ENCODE results near the gene PSMC1.

Gene PSMC1

GRCh38 chr14:90303473-90303872 lies 47.1 kb downstream of the PSMC1 start:
- H3K4me3 Mint-ChIP-seq: no peak overlapping the region
- no peak overlapping the region for H3K27ac Mint-ChIP-seq
- H3K36me3 Mint-ChIP-seq (ENCODE audit: low read depth): peaks cover 20% of the 10 kb centered on the region
- no peaks in the 10 kb centered on the region for H3K27me3 Mint-ChIP-seq (ENCODE audit: low read depth)
- H3K9me3 Mint-ChIP-seq: peaks cover 3% of the 10 kb centered on the region
- H3K4me1 Mint-ChIP-seq (ENCODE audit: low read depth): peaks cover 12% of the 10 kb centered on the region

GRCh38 chr14:90304502-90304901 lies 48.1 kb downstream of the PSMC1 start:
- Mint-ChIP-seq H3K4me3 (no peak overlapping the region), H3K4me1 (ENCODE audit: low read depth) (peaks cover 12% of the 10 kb centered on the region), H3K27ac (no peak overlapping the region), H3K36me3 (ENCODE audit: low read depth) (peaks cover 24% of the 10 kb centered on the region), H3K9me3 (peaks cover 3% of the 10 kb centered on the region), H3K27me3 (ENCODE audit: low read depth) (no peaks in the 10 kb centered on the region)

GRCh38 chr14:90305176-90305601 lies 48.8 kb downstream of the PSMC1 start:
- H3K4me1 Mint-ChIP-seq (ENCODE audit: low read depth): peaks cover 12% of the 10 kb centered on the region
- no peak overlapping the region for H3K27ac Mint-ChIP-seq
- H3K36me3 Mint-ChIP-seq (ENCODE audit: low read depth): peaks cover 27% of the 10 kb centered on the region
- no peaks in the 10 kb centered on the region for H3K27me3 Mint-ChIP-seq (ENCODE audit: low read depth)
- no peak overlapping the region for H3K4me3 Mint-ChIP-seq
- H3K9me3 Mint-ChIP-seq: peaks cover 3% of the 10 kb centered on the region

- Mint-ChIP-seq H3K27ac (no peak overlapping the region), H3K4me1 (ENCODE audit: low read depth) (peaks cover 4% of the 10 kb centered on the region), H3K4me3 (no peak overlapping the region), H3K36me3 (ENCODE audit: low read depth) (peaks cover 22% of the 10 kb centered on the region), H3K27me3 (ENCODE audit: low read depth) (no peaks in the 10 kb centered on the region), H3K9me3 (no peaks in the 10 kb centered on the region)
Measured at GRCh38 chr14:90308561-90308960, 52.2 kb downstream of the PSMC1 start.

GRCh38 chr14:90317286-90317685 lies 60.9 kb downstream of the PSMC1 start:
- Mint-ChIP-seq H3K27me3 (ENCODE audit: low read depth) (no peaks in the 10 kb centered on the region), H3K27ac (no peak overlapping the region)

GRCh38 chr14:90318016-90318415 lies 61.7 kb downstream of the PSMC1 start:
- Mint-ChIP-seq H3K36me3 (ENCODE audit: low read depth) (peaks cover 25% of the 10 kb centered on the region), H3K9me3 (peaks cover 6% of the 10 kb centered on the region), H3K4me1 (ENCODE audit: low read depth) (peaks cover 7% of the 10 kb centered on the region), H3K27me3 (ENCODE audit: low read depth) (no peaks in the 10 kb centered on the region), H3K4me3 (no peak overlapping the region), H3K27ac (no peak overlapping the region)

More at GRCh38 chr14:90317286-90317685, 60.9 kb downstream of the PSMC1 start:
- H3K9me3 Mint-ChIP-seq: peaks cover 6% of the 10 kb centered on the region
- no peak overlapping the region for H3K4me3 Mint-ChIP-seq
- peaks cover 25% of the 10 kb centered on the region for H3K36me3 Mint-ChIP-seq (ENCODE audit: low read depth)
- peaks cover 7% of the 10 kb centered on the region for H3K4me1 Mint-ChIP-seq (ENCODE audit: low read depth)

GRCh38 chr14:90319173-90319572 lies 62.8 kb downstream of the PSMC1 start:
- no peak overlapping the region for H3K27ac Mint-ChIP-seq
- no peak overlapping the region for H3K4me3 Mint-ChIP-seq
- H3K9me3 Mint-ChIP-seq: peaks cover 6% of the 10 kb centered on the region
- H3K27me3 Mint-ChIP-seq (ENCODE audit: low read depth): no peaks in the 10 kb centered on the region
- H3K4me1 Mint-ChIP-seq (ENCODE audit: low read depth): peaks cover 10% of the 10 kb centered on the region
- peaks cover 21% of the 10 kb centered on the region for H3K36me3 Mint-ChIP-seq (ENCODE audit: low read depth)

GRCh38 chr14:90319634-90320541 lies 63.5 kb downstream of the PSMC1 start:
- H3K4me3 Mint-ChIP-seq: no peak overlapping the region
- peaks cover 6% of the 10 kb centered on the region for H3K9me3 Mint-ChIP-seq
- H3K27ac Mint-ChIP-seq: no peak overlapping the region
- peaks cover 10% of the 10 kb centered on the region for H3K4me1 Mint-ChIP-seq (ENCODE audit: low read depth)
- no peaks in the 10 kb centered on the region for H3K27me3 Mint-ChIP-seq (ENCODE audit: low read depth)
- peaks cover 24% of the 10 kb centered on the region for H3K36me3 Mint-ChIP-seq (ENCODE audit: low read depth)

- H3K4me1 Mint-ChIP-seq (ENCODE audit: low read depth): peaks cover 10% of the 10 kb centered on the region
- H3K4me3 Mint-ChIP-seq: no peak overlapping the region
- peaks cover 20% of the 10 kb centered on the region for H3K36me3 Mint-ChIP-seq (ENCODE audit: low read depth)
- H3K9me3 Mint-ChIP-seq: peaks cover 6% of the 10 kb centered on the region
- H3K27ac Mint-ChIP-seq: no peak overlapping the region
- H3K27me3 Mint-ChIP-seq (ENCODE audit: low read depth): no peaks in the 10 kb centered on the region
Measured at GRCh38 chr14:90321891-90322290, 65.5 kb downstream of the PSMC1 start.

All from T-helper 1 cell treated with Interleukin-12 subunit alpha and Interleukin-12 subunit beta and Interleukin-4 antibody, amounts not matched to agents 30 μg/mL and 1 μg/mL, for 36 hours (primary cell).